Stimulated activated CD4-positive, alpha-beta T cell treated with anti-CD3 and anti-CD28 coated beads, Interleukin-1b, Interleukin-23, amount 100 ng/mL, for 48 hours (primary cell): ENCODE data around the gene STK32B.
"Not testable (repeated sequence)": the region's sequence is repeated elsewhere in the genome, so short reads cannot be mapped to it uniquely, and the experiment has no call there.

Experiments used
- DNase-seq: peaks from one replicate; pipeline ENCODE4 v3.0.0-alpha.2; 2020

Gene STK32B

GRCh38 chr4:5165420-5166369 lies 114.4 kb downstream of the STK32B start:
- DNase-seq = no peak

- DNase-seq = no peak
Measured at GRCh38 chr4:5166377-5166776, 115.1 kb downstream of the STK32B start.

- DNase-seq = no peak
Measured at GRCh38 chr4:5168891-5169290, 117.6 kb downstream of the STK32B start.

- not testable (repeated sequence) for DNase-seq
Measured at GRCh38 chr4:5175836-5176235, 124.6 kb downstream of the STK32B start.

- DNase-seq = no peak
Measured at GRCh38 chr4:5184606-5185005, 133.3 kb downstream of the STK32B start.

GRCh38 chr4:5185551-5185950 lies 134.3 kb downstream of the STK32B start:
- no peak for DNase-seq

- no peak for DNase-seq
Measured at GRCh38 chr4:5186271-5187064, 135.2 kb downstream of the STK32B start.

GRCh38 chr4:5188130-5188529 lies 136.8 kb downstream of the STK32B start:
- no peak for DNase-seq

- DNase-seq = no peak
Measured at GRCh38 chr4:5191831-5192230, 140.6 kb downstream of the STK32B start.

- no peak for DNase-seq
Measured at GRCh38 chr4:5192271-5192670, 141.0 kb downstream of the STK32B start.

- DNase-seq = no peak
Measured at GRCh38 chr4:5192678-5193077, 141.4 kb downstream of the STK32B start.

GRCh38 chr4:5198656-5199541 lies 147.6 kb downstream of the STK32B start:
- no peak for DNase-seq

GRCh38 chr4:5199912-5200311 lies 148.6 kb downstream of the STK32B start:
- no peak for DNase-seq

- DNase-seq = no peak
Measured at GRCh38 chr4:5200513-5200912, 149.2 kb downstream of the STK32B start.

- DNase-seq = no peak
Measured at GRCh38 chr4:5203309-5203992, 152.2 kb downstream of the STK32B start.

GRCh38 chr4:5203993-5204310 lies 152.7 kb downstream of the STK32B start:
- DNase-seq = no peak

GRCh38 chr4:5204781-5205180 lies 153.5 kb downstream of the STK32B start:
- DNase-seq = no peak

GRCh38 chr4:5206016-5206790 lies 154.9 kb downstream of the STK32B start:
- DNase-seq = no peak

- DNase-seq = no peak
Measured at GRCh38 chr4:5209862-5210261, 158.6 kb downstream of the STK32B start.

- DNase-seq = no peak
Measured at GRCh38 chr4:5211282-5211839, 160.1 kb downstream of the STK32B start.
